GM19467 (cell line): ENCODE data around the gene EML4.

ENCODE experiments used
- ATAC-seq: cut with Tn5 transposase; IDR thresholded peaks from one replicate; pipeline ENCODE4 v1.9.1; 2021; ENCODE audit warnings: mild to moderate bottlenecking, moderate library complexity; ENCODE audit not compliant: unreplicated experiment

Gene EML4

DNA sequence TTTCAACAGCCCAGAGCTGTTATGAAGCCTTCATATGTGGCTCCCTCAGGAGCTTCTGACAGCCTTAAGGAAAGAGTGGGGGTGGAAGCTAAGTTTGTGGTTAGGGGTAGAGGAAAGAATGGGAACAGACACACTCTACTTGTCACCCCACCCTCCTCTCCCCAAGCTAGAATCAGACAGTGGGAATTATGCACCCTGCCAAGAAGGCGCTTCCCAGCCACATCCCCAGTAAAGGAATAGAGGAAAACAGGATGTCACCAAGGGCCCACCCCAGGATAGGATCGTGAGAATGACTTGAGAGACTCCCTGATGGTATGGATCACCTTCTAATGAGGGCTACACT, 32.4 kb upstream of the EML4 start:
- no peak for ATAC-seq

- no peak for ATAC-seq
Measured at GRCh38 chr2:42137125-42137841, 31.9 kb upstream of the EML4 start.

GRCh38 chr2:42138163-42139015, 30.8 kb upstream of the EML4 start:
- no peak for ATAC-seq

GRCh38 chr2:42139101-42139500, 30.1 kb upstream of the EML4 start:
- ATAC-seq = no peak

GRCh38 chr2:42140496-42140895, 28.7 kb upstream of the EML4 start:
- ATAC-seq = no peak

- no peak for ATAC-seq
Measured at GRCh38 chr2:42141687-42142546, 27.2 kb upstream of the EML4 start.

GRCh38 chr2:42142547-42143184, 26.5 kb upstream of the EML4 start:
- no peak for ATAC-seq

DNA sequence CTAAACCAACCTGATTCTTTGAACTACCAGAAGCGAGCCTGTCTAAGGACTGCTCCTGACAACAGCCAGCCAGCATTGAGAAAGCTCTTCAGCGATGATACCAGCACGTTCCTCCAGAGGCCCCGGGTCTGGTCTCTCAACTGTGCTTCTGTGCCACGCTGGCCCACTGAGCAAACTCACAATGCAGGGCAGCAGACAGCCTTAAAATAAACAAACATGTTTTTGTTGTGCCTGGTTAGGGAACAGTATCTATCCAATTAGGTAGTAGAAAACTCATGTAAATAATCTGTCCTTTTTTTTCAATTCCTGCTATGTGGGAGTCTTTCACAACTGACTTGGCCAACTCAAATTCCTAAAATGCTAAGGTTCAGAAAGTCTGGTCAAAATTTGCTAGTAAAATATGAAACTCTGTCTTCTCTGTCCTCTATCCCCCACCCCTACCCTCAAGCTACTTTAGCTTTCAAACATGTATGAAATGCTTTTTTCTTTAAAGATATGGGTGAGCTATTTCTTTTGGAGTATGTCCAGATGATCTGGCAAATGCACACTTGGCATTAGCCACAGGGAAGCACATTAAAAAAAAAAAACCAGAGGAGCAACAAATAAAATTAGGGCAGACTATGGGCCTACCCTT, 21.4 kb upstream of the EML4 start:
- no peak for ATAC-seq

DNA sequence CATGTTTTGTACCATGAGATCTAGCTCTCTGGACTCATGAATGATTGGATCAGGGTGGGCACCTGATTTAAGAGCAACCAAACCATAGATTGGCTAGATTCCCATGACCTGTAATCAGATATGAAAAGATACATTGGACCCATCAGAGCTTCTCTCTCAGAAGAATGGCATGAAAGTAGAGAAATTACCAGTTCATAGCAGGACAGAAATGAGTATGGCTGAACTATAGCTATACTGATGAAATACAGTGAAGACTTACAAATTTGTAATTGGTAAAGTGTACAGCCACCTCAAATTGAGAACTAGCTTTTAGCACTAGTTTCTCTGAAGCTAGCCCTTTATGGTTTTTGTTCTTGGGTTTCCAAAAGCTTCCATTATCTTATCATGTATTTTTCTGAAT, 19.0 kb upstream of the EML4 start:
- ATAC-seq = no peak

GRCh38 chr2:42153944-42154581, 15.1 kb upstream of the EML4 start:
- no peak for ATAC-seq

GRCh38 chr2:42156721-42157120, 12.4 kb upstream of the EML4 start:
- ATAC-seq = no peak

GRCh38 chr2:42161444-42161843, 7.7 kb upstream of the EML4 start:
- ATAC-seq = no peak

DNA sequence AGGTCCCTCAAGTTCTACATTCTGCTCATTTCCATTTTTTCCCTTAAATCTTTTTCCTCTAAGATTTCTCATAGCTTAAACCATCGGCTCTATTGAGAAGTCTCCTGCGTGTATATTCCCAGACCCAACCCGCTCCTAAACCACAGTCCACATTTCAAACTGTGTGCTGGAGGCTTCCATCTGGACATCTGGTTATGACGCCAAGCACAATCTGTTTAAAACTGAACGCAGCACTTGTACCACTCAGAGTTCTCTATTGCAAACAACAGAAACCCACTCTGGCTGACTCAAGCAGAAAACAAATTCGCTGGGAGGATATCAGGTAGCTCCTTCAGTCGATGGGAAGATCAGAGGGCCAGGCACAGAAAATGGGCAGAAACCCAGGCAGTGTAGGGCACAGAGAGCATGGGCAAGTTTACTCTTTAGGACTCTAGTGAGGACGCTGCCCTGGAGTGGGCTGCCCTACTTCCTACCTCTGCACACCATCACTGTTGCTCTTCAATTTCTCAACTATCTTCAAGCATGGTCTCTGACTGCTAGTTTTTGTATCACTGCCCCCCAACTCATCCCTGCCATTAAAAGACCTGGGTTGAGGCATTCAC, 5.6 kb upstream of the EML4 start:
- ATAC-seq = no peak

GRCh38 chr2:42164046-42164445, 5.1 kb upstream of the EML4 start:
- ATAC-seq = no peak

GRCh38 chr2:42164971-42165370, 4.2 kb upstream of the EML4 start:
- no peak for ATAC-seq

GRCh38 chr2:42167458-42167857, 1.7 kb upstream of the EML4 start:
- no peak for ATAC-seq

- ATAC-seq = no peak
Measured at GRCh38 chr2:42168459-42169099, 574 bp upstream of the EML4 start.

DNA sequence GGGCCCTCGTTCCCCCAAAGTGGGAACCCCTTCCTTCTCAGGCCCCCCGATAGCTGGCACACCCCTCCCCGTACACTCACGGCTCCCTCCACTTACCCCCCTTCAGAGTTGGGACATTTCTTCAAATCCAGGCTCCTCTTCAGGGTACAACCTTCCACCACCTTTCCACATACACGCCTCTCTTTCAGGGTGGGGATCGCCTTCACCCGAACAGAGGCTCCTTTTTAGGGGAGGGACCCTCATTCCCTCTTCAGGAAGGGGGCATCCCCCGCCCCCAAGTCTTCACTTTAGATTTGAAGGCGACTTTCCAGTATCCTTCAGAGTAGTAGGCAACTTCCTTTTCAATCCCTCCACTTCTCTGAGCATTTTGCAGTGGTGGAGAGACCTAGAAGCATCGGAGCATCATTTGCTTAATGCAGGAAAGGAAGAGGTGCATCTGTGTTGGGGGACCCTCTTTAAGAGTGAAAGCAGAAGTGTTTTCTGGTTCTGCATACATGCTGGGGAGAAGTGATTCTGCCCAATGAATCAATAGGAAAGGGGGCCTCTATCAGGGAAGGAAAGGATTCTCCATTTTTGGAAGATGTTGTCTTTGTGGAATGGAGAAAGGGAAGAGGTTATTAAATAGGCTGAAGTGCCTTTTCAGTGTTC, 845 bp downstream of the EML4 start:
- ATAC-seq = peak; percentile 27
